B cell (primary cell): ENCODE measurements around the gene RNF111. TPM values are rescaled to one million over a fixed set of nuclear protein-coding genes. Genes with fewer than 3 reads are reported as not detected.

ENCODE experiments used
- ATAC-seq: fragments of 200-7000 bp; cut with Tn5 transposase; one replicate; pipeline ENCODE4 v1.10.0; 2021; ENCODE audit warnings: low read depth, mild to moderate bottlenecking, moderate number of reproducible peaks, moderate library complexity
- CTCF ChIA-PET: fragments of 350-600 bp; sonication (Branson Sonifier 250); formaldehyde crosslinking; loops from one replicate; lab custom pipeline; 2021; ENCODE audit warnings: antibody characterized with exemption, inconsistent platforms; lab: Charles Lee
- POLR2A ChIA-PET: fragments of 350-600 bp; sonication (Branson Sonifier 250); formaldehyde crosslinking; loops from one replicate; lab custom pipeline; 2021; ENCODE audit warnings: antibody characterized with exemption; lab: Charles Lee
- DNase-seq: peaks from one replicate; pipeline ENCODE4 v3.0.0; 2013
- H2AFZ ChIP-seq: 2 replicates; pipeline ENCODE4 v1.6.1; 2012; ENCODE audit warnings: mild to moderate bottlenecking, low read depth, low read length; ENCODE audit not compliant: insufficient read depth, poor library complexity, severe bottlenecking
- H3K27ac ChIP-seq, 2 donors: 1 replicate in 1 of 2; 2 replicates in 1 of 2; pipeline ENCODE4 v1.5.1; 2012 to 2013; ENCODE audit warnings: low read length in 2 of 2, mild to moderate bottlenecking in 2 of 2, moderate library complexity in 1 of 2
- H3K27me3 ChIP-seq, 4 experiments: fragments of 200-600 bp in 1 of 4; sonication (generic) in 1 of 4; replicated peaks in 1 of 4; 1 replicate in 2 of 4; 2 replicates in 2 of 4; pipeline versions ENCODE4 v1.6.1 to v1.7.0; 2013 to 2016; ENCODE audit warnings: low read length in 3 of 4, mild to moderate bottlenecking in 2 of 4, mixed read lengths in 1 of 4, moderate library complexity in 1 of 4; ENCODE audit not compliant: insufficient read depth in 4 of 4, control insufficient read depth in 3 of 4; ENCODE audit errors: control extremely low read depth in 1 of 4
- H3K36me3 ChIP-seq, 2 experiments: replicated peaks in 1 of 2; 1 replicate in 1 of 2; 2 replicates in 1 of 2; pipeline versions ENCODE4 v1.6.1 to v1.7.1; 2013; ENCODE audit warnings: low read length in 1 of 2; ENCODE audit not compliant: insufficient read depth in 2 of 2, control insufficient read depth in 1 of 2; ENCODE audit errors: control extremely low read depth in 1 of 2, extremely low read depth in 1 of 2
- H3K4me1 ChIP-seq, 2 donors: fragments of 200-600 bp in 1 of 2; sonication (generic) in 1 of 2; 1 replicate in 1 of 2; 2 replicates in 1 of 2; pipeline versions ENCODE4 v1.5.1 to v1.6.1; 2013 to 2017; ENCODE audit warnings: low read length in 2 of 2; ENCODE audit not compliant: control insufficient read depth in 2 of 2, insufficient read depth in 2 of 2
- H3K4me2 ChIP-seq: replicated peaks from 2 replicates; pipeline ENCODE3; 2012; ENCODE audit warnings: mild to moderate bottlenecking, low read depth, low read length; ENCODE audit not compliant: poor library complexity, severe bottlenecking
- H3K4me3 ChIP-seq, 5 experiments: fragments of 200-600 bp in 1 of 5; sonication (generic) in 1 of 5; 1 replicate in 3 of 5; 2 replicates in 2 of 5; pipeline versions ENCODE4 v1.5.1 to v1.7.0; 2011 to 2016; ENCODE audit warnings: low read length in 4 of 5, mild to moderate bottlenecking in 4 of 5, low read depth in 2 of 5, control low read depth in 1 of 5, moderate library complexity in 1 of 5; ENCODE audit not compliant: insufficient read depth in 1 of 5; ENCODE audit errors: control extremely low read depth in 1 of 5, extremely low read depth in 1 of 5
- H3K79me2 ChIP-seq: fragments of 200-600 bp; sonication (generic); one replicate; pipeline ENCODE4 v1.6.0; 2016; ENCODE audit warnings: low read length; ENCODE audit not compliant: control insufficient read depth, insufficient read depth
- H3K9ac ChIP-seq: fragments of 200-600 bp; sonication (generic); 2 replicates; pipeline ENCODE4 v1.6.1; 2017; ENCODE audit warnings: mild to moderate bottlenecking, low read length, moderate library complexity
- H3K9me3 ChIP-seq, 3 donors: one replicate each; pipeline versions ENCODE4 v1.6.1 to v1.7.1; 2013; ENCODE audit warnings: low read length in 2 of 3; ENCODE audit not compliant: control insufficient read depth in 2 of 3, insufficient read depth in 1 of 3; ENCODE audit errors: control extremely low read depth in 1 of 3
- H4K20me1 ChIP-seq: 2 replicates; pipeline ENCODE4 v1.6.0; 2012; ENCODE audit warnings: mild to moderate bottlenecking, low read length; ENCODE audit not compliant: insufficient read depth, control insufficient read depth, poor library complexity, severe bottlenecking
- H3K27ac Mint-ChIP-seq: one replicate; pipeline ENCODE4 v1.8.0; 2021; ENCODE audit warnings: mixed read lengths
- H3K27me3 Mint-ChIP-seq: one replicate; pipeline ENCODE4 v1.8.0; 2021; ENCODE audit warnings: mixed read lengths
- H3K4me1 Mint-ChIP-seq: one replicate; pipeline ENCODE4 v1.8.0; 2021; ENCODE audit warnings: mixed read lengths
- H3K4me3 Mint-ChIP-seq: one replicate; pipeline ENCODE4 v1.8.0; 2021; ENCODE audit warnings: mixed read lengths
- H3K9me3 Mint-ChIP-seq: one replicate; pipeline ENCODE4 v1.8.0; 2022; ENCODE audit warnings: mixed read lengths; ENCODE audit not compliant: insufficient read depth
- CTCF ChIP-seq: fragments of 200-600 bp; IDR thresholded peaks from one replicate; pipeline ENCODE4 v1.8.0; 2022; ENCODE audit warnings: antibody characterized with exemption, mild to moderate bottlenecking
- EZH2 ChIP-seq: IDR thresholded peaks from 2 replicates; pipeline ENCODE4 v1.6.1; 2012; ENCODE audit warnings: borderline replicate concordance, low read depth, mild to moderate bottlenecking, moderate library complexity, low read length; ENCODE audit not compliant: insufficient read depth, poor library complexity, severe bottlenecking
- WGBS: methylation state at CpG from one replicate; pipeline ENCODE4 v1.1.5; 2013; ENCODE audit warnings: missing lambda C conversion rate; ENCODE audit not compliant: insufficient coverage; 5-methylcytosine and 5-hydroxymethylcytosine counted together
- intact Hi-C: fragments of 100-400 bp; cut with micrococcal nuclease; formaldehyde crosslinking; loops from one replicate; pipeline ENCODE4 v1.10.0; 2022
- polyA plus RNA-seq: library from polyadenylated mRNA; depleted of rRNA; stranded (reverse); fragments of >200 nt; gene quantifications from 2 replicates; pipeline ENCODE4 v1.2.3, GENCODE V29; 2012
- total RNA-seq, 2 donors: library from RNA; stranded (reverse); fragments of 120-200 nt in 1 of 2; gene quantifications; 1 replicate in 1 of 2; 2 replicates in 1 of 2; pipeline versions ENCODE4 v1.2.3 to v1.2.4, GENCODE V29; 2013 to 2022

The RNF111 gene
- total and polyA plus RNA-seq, 2 donors (not counting 1 experiment from before 2014, with no cell fraction given), result 24.9 to 72.3 TPM

DNA sequence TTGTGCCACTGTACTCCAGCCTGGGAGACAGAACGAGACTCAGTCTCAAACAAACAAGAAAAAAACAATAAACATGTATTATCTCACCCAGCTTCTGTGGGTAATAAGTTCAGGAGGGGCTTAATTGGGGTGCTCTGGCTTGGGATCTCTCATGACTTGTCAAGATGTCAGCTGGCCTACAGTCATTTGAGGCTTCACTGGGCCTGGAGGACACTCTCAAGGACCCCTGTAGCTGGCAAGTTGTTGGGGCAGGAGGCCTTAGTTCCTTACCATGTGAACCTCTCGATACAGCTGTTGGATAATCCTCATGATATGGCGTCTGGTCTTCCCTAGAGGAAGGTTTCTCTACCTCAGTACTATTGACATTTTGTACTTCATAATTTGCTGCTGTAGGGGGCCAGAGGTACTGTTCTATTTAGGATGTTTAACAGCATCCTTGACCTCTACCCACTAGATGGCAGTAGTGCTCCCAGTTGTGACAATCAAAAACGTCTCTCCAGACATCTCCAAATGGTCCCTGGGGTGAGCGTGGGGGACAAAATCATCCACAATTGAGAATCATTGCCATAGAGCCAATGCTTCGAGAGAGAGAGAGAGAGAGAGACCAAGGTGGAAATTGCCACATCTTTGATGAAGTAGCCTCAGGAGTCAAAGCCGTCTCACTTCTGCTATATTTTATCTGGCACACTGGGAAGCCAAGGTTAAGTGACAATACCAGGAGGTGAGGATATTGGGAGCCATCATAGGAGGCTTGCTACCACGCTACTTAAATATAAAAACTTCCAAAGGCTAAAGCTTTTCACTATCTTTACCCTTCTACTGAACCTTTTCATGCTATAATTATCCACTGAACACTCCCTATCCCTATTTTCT lies 30.1 kb upstream of the RNF111 start:
- TF ChIP-seq EZH2 (no peak), CTCF (peak; percentile 83)
- Histone ChIP-seq H3K27me3 (no peaks in the 10 kb centered on the region), H3K36me3 (no peaks in the 10 kb centered on the region), H3K4me3 (no peak overlapping the region), H4K20me1 (no peaks in the 10 kb centered on the region), H3K4me1 (peaks cover 3 to 7% of the 10 kb centered on the region in 2 donors), H3K4me2 (no peak overlapping the region), H3K27ac (no peak overlapping the region), H3K79me2 (no peaks in the 10 kb centered on the region), H3K9me3 (no peaks in the 10 kb centered on the region), H2AFZ (peak overlapping the region; percentile 59), H3K9ac (no peak overlapping the region)
- ChIA-PET CTCF (interaction anchor here (0.7 to 6.3 kb wide), 30 partner anchors 10 to 575 kb away, joined by 3 to 53 read pairs (median 5); no protein-coding TSS in a partner anchor), POLR2A (no interaction called here)
- Mint-ChIP-seq H3K4me1 (peaks cover 5% of the 10 kb centered on the region), H3K9me3 (no peaks in the 10 kb centered on the region), H3K27me3 (no peaks in the 10 kb centered on the region), H3K27ac (peak overlapping the region; percentile 64), H3K4me3 (no peak overlapping the region)
- ATAC-seq (peak; percentile 98), DNase-seq (peak; percentile 83)
- 20% methylated on average over 1 of the region's 8 CpGs for WGBS
- intact Hi-C loops, result loop anchor here (1.0 to 5.0 kb wide), 4 partner anchors 22 to 536 kb away; no protein-coding TSS in a partner anchor

- Histone ChIP-seq H3K4me3 (no peak overlapping the region), H2AFZ (no peak overlapping the region), H3K9ac (no peak overlapping the region), H3K4me1 (peaks cover 3 to 7% of the 10 kb centered on the region in 2 donors), H3K27me3 (no peaks in the 10 kb centered on the region), H3K27ac (no peak overlapping the region), H4K20me1 (no peaks in the 10 kb centered on the region), H3K9me3 (no peaks in the 10 kb centered on the region), H3K4me2 (no peak overlapping the region), H3K79me2 (no peaks in the 10 kb centered on the region), H3K36me3 (no peaks in the 10 kb centered on the region)
- ChIA-PET POLR2A (no interaction called here), CTCF (interaction anchor here (0.8 to 6.3 kb wide), 10 partner anchors 9 to 570 kb away, joined by 3 to 53 read pairs (median 4); no protein-coding TSS in a partner anchor)
- H3K4me3 Mint-ChIP-seq, result no peak overlapping the region
- TF ChIP-seq CTCF (no peak), EZH2 (no peak)
- no peaks in the 10 kb centered on the region for H3K27me3 Mint-ChIP-seq
- peaks cover 5% of the 10 kb centered on the region for H3K4me1 Mint-ChIP-seq
- no CpG with 5 or more reads among the region's 4 CpGs for WGBS
- no peaks in the 10 kb centered on the region for H3K9me3 Mint-ChIP-seq
- DNase-seq (no peak), ATAC-seq (no peak)
- intact Hi-C loops, result loop anchor here (5.0 kb wide), 1 partner anchor 98 kb away; no protein-coding TSS in a partner anchor
- H3K27ac Mint-ChIP-seq, result no peak overlapping the region
These were observed 28.7 kb upstream of the RNF111 start for GRCh38 chr15:58958811-58959210.
